NCI-H69 (cell line): Measurements from ENCODE around the gene ITPR1.

Source experiments
- DNase-seq: peaks from one replicate; lab custom pipeline; 2025; lab: John Stamatoyannopoulos, UW

ITPR1 gene

DNA sequence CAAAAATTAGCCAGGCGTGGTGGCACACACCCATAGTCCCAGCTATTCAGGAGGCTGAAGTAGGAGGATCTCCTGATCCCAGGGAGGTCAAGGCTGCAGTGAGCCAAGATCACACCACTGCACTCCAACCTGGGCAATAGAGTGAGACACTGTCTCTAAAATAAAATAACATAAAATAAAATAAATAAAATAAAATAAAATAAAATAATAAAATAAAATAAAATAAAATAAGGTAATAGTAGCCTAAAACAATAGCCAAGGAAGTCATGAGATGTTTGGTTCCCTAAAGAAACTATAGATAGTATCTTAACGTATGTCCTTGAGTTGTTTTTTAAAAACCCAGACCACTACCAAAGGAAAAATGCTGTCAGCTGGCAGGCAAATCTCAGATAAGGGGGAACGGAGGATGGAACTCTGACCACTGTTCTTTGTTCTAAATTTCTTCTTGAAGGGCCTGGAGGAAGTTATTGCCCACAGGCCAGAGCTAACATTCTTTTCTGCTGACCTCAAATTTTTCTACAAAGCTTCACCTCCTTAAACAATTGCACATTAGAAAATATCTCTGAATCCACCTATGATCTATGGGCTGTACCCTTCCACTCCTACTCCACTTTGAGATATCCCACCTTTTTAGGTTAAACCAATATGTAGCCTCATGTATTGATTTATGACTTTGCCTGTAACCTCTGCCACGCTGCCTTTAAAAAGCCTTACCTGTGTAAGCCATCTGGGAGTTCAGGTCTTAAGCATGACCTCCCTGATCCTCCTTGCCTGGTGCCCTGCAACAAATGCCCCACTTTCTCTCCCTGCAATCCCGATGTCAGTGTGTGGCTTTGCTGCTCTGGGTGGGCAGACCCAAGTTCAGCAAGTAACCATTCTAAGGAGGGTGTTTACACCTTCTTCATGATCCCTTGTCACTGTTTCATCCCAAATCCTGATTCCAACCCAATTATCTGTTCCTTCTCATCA, 359.9 kb downstream of the ITPR1 start:
- no peak for DNase-seq

DNA sequence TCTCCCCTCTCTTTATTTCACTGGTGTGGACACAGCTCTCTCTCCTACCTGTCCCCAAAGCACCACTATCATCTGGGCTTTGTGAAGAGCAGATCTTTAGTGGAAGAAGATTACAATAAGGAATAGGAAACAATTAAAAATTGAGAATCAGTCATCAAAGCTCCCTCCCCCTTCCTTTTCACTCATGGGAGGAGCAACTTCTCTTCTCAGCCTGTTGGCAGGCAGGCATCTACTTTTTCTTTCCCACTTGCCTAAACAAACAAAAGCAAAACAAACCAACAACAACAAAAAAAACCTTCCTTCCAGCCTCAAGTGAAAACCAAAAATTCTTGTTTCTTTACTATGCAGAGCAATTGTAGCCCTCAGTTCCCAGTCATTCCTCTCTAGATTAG, 360.6 kb downstream of the ITPR1 start:
- DNase-seq, result no peak

DNA sequence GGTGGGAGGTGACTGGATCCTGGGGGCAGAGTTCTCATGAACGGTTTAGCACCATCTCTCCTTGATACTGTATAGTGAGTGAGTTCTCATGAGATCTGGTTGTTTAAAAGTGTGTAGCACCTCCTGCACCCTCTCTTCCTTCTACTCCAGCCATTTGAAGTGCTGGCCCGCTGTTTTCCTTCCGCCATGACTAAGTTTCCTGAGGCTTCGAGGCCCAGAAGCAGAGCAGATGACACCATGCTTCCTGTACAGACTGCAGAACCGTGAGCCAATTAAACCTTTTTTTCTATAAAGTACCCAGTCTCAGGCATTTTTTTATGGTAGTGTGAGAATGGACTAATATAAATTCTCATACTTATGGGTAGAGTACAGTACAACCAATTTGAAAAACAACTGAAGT, 362.5 kb downstream of the ITPR1 start:
- DNase-seq, result no peak

DNA sequence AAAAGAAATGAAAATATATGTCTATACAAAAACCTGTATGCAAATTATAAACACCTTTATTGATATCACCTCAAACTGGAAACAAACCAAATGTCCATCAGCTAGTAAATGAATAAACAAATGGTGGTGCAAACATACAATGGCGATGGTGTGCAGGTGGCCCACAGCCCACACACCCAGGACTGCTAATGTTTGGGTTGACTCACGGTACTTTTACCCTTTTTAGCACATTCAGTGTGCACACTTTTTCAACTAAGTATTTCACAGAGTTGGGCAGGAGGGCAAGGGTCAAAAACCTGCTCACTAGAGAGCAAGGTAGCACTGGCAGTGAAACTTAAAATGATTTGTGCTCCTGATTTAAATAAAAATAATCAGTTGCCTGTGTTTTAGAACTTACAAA, 363.0 kb downstream of the ITPR1 start:
- no peak for DNase-seq

DNA sequence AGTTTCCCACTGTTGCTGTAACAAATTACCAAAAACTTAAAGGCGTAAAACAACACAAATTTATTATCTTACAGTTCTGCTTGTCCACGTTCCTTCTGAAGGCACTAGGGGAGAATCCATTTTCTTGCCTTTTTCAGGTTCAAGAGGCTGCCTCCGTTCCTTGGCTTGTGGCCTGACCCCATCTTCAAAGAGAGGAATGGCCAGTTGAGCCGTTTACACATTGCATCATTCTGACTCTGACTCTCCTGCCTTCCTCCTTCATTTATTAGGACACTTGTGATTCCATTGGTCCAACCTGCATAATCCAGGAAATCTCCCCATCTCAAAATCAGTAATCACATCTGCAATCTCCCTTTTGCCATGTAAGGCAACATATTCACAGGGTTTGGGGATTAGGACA, 363.4 kb downstream of the ITPR1 start:
- no peak for DNase-seq

DNA sequence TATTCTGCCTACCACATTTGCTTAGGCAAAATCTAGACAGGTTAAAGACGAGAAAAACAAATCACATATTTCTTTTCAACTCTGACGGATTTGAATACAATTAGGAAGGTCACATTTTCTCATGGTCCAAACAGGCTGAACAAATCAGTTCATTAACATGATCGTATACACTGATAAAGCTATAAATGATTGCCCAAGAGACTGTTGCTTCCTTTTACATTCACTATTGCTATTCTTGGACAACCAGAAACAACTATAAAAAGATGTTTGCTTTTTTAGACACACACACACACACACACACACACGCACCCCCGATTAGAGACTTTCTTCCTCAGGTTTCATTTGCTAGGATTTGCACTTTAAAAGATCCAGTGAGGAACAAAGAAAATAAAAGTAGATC, 363.8 kb downstream of the ITPR1 start:
- DNase-seq, result no peak

DNA sequence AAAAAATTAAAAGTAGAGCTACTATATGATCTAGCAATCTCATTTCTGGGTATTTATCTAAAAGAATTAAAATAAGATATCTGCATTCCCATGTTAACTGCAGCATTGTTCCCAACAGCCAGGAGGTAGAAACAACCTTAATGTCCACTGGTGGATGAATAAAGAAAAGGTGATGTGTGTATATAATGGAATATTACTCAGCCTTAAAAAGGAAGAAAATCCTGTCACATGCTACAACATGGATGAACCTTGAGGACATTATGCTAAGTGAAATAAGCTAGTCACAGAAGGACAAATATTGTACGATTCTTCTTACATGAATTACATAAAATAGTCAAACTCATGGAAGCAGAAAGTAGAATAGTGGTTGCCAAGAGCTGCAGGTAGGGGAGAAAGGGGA, 366.6 kb downstream of the ITPR1 start:
- DNase-seq, result no peak

DNA sequence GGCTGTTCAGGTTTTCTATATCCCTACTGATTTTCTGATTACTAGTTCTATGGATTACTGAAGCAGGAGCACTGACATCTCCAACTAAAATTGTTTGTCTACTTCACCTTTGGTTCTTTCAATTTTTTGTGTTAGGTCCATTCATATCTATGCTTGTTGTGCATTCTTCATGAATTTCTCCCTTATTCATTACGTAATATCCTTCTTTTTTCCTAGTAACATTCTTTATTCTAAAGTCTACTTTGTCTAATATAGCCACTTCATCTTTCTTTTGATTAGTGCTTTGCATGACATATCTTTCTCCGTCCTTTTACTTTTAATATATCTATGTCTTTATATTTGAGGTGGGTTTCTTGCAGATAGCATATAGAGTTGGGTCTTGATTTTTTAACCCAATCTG, 369.8 kb downstream of the ITPR1 start:
- DNase-seq, result no peak

DNA sequence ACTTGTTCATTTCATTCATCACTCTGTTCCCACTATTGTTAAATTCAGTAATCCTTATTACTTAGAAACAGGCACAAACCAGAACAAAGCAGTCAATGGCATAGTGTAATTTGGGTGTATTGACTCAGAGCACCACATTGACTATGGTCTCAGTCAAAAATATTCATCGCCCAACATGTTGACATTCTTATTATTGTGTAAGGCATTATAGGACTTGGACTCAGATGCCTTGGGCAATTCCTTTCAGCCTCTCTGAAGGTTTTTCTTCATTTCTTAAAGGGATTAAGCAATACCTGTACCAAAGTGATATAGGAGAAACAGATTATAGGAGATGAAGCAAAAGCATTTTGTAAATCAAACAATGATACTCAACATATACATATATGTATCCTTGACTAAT, 371.4 kb downstream of the ITPR1 start:
- no peak for DNase-seq

DNA sequence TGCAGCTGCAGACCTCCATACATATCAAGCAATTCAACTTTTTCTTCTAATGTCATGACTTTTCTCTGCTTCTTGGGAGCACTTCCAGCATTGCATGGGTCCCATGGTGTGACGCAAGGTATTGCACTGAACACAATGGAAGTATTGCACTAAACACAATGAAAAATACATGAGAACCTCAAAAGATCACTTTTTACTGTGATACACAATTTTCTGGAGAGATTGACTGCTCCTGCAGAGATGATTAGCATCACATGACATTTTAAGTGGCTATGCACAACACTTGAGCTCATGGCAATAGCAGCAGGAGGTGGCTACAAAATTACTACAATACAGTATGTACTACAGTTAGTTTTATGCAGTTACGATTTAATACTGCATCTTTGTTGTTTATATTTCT, 372.6 kb downstream of the ITPR1 start:
- peak; percentile 83 for DNase-seq

DNA sequence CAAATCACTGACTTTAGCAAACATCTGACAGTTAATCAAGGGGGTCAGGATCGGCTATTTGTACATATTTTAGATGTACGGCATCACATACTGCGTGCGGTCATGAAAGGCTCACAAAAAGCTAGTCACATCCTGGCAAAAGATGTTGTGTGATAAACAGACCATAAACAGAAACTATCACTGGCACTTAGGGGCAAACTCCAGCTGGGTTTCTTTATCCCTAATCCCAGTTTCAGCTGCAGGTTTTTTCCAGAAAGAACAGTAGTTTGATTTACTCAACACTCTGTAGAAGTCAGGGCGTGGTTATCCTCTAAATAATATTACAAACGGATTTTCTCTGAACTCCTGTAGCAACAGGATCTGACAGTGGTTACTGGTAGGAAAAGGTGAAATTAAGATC, 373.7 kb downstream of the ITPR1 start:
- DNase-seq, result peak; percentile 74

DNA sequence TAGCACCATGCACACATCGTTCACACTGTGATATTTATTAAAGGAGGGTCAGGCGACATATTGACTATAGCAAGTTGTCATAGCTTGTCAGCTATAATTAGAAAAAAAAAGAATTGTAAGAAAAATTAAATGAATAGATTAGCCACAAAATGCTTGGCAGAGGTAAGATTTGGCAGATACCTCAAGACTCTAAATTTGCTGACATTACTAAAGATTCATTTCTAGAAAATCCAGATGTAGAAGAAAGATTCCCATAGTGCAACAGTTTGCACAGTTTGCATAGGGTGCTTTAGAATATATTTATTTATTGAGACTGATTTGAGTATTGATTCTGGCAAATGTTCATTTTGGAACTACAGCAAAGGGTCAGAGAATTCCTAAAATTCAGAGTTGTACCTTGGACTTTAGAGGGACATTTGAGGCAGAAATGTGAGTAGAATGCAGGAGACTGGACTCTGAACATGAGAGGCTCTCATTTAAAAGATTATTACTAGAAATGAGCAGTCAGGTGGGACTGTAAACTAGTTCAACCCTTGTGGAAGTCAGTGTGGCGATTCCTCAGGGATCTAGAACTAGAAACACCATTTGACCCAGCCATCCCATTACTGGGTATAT, 384.1 kb downstream of the ITPR1 start:
- no peak for DNase-seq

DNA sequence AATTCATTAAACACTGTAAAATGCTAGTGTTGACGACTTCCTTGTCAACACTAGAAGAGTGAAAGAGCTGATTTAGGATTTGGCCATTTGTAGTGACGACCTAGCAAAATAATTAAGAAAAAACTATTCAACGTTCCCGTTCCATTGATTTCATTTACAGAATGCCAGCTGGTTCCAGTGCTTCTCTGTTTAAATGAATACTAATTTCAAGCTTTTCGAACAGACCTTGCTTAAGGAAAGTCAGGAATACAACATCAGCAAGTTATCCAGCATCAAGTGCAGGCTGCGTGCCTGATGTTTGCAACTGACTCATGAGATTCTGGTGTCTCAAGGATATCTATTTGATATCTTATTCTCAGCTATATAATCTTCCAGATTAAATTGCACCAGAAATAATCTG, 387.7 kb downstream of the ITPR1 start:
- no peak for DNase-seq

DNA sequence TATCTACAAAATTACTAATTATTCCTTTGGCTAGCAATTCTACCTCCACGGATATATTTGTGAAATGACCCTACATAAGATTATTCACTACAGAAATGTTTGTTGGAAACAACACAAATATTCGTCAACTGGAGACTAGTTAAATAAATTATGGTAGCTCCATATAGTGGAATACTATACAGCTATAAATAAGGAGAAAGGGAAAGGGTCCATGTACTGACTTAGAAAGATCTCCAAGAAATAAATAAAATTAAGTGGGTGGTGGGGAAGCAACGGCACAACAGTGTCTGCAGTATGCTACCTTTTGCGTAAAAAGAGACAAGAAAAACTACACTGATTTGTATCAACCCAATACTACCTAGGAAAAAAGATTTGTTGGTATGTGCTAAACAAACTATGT, 389.4 kb downstream of the ITPR1 start:
- DNase-seq, result no peak

DNA sequence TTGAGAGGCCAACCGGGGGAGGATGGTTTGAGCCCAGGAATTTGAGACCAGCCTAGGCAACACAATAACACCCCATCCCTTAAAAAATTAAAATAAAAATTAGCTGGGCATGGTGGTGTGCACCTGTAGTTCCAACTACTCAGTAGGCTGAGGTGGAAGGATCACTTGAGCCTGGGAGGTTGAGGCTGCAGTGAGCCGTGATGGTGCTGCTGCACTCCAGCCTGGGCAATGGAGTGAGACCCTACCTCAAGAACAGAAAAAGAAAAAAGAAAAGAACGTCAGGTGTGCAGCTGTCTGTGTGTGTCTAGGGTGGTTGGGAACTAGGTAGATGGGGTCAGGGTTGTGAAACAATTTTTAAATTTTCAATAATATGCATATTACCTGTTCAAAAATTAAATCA, 389.9 kb downstream of the ITPR1 start:
- no peak for DNase-seq

DNA sequence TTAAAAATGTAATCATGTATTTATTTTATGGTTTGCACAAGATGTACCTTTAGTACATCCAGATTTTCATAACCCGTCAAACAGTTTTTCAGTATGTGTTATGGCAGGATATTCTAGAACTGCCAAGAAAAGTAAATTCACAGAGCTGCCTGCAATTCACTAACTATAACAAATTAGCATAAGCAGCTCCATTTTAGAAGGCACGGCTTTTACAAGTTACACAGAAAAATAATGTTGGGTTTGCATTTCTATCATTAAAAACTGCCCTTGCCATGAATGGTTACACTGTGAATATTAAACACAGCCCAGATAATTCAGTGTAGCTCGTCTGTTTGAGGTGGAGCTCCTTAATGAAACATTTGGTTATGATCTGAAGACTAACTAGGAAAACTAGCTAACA, 391.7 kb downstream of the ITPR1 start:
- DNase-seq, result no peak

DNA sequence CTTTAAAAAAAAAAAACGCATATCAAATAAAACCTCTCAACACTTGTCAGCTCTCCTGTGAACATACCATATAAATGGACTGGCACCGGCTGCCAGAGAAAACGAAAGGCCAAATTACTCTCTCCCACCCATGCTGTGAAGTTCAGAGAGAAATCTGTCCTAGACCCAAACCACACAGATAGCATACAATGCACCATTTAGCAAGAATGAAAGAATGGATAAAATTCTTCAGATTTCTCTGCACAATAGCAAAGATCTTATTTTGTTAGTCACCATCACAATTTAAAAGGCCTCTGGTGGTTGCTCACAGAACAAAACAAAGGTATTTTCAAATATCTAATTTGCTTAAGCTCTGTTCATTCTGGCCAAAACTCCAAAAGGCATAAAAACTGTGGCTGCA, 392.2 kb downstream of the ITPR1 start:
- DNase-seq, result no peak

DNA sequence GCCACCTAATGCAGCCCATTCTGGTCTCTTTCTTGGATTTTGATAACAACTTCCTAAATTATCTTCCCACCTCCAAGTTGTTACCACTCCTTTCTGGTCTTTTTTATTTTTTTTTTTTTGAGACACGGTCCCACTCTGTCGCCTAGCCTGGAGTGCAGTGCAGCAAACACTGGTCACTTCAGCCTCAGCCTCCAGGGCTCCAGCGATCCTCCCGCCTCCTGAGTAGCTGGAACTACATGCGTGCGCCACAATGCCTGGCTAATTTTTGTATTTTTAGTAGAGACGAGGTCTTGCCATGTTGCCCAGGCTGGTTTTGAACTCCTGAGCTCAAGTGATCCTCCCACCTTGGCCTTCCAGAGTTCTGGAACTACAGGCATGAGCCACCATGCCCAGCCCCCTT, 393.3 kb downstream of the ITPR1 start:
- DNase-seq, result no peak

DNA sequence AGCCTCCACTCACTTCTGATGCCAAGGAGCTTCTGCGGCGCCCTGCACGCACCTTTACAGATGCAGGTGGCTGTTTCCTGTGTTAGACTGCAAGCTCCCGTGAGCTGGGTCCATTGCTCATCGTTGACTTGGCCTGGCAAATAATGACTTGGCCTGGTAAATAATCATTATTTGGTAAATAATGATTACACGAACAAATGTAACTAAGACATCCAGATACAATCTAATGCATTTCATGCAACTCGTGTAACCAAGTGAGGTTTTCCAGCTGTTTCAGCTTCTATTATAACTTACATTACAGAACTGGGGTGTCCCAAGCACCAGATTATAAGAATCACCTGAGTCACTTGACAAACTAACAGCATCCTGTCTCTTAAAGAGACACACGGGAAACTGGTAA, 394.0 kb downstream of the ITPR1 start:
- DNase-seq, result no peak

DNA sequence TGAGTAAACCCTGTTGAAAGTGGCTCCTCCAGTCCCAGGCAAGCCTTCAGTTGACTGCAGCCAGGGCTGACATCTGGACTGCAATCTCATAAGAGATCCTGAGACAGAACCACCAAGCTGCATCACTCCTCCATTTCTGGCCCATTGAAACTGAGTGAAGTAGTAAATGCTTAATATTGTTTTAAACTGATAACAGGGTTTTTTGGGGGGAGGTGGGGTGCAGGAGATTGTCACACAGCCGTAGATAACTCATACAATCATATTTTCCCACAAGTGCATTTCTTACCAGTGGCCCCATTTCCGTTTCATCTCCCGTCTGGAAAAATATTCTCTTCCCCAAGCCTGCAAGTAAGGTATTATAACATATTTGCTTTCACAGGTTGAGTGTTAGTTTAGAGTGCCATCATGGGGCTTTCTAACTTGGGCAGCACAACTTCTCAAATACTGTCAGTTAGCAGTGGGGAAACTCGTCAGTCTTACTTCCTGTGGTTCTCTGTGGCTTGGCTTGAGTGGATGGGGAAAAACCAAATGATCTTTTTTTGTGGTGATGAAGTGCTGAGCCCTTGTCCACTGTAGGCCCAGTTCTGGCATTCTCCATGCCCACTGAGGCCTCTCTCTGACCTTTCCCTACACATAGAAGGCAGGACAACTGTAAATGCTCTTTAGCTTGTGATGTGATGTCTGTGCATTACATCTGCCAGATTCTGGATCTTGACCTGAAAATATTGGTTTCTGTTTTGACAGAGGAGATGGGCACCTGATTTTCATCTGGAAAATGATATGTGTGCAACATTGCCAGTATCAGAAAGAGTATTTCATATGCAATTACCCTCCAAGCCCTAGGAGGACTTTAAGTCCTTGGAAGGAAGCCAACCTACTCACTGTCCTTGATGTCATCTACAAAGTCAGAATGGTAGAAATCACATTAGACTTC, 396.0 kb downstream of the ITPR1 start:
- peak; percentile 4 for DNase-seq

DNA sequence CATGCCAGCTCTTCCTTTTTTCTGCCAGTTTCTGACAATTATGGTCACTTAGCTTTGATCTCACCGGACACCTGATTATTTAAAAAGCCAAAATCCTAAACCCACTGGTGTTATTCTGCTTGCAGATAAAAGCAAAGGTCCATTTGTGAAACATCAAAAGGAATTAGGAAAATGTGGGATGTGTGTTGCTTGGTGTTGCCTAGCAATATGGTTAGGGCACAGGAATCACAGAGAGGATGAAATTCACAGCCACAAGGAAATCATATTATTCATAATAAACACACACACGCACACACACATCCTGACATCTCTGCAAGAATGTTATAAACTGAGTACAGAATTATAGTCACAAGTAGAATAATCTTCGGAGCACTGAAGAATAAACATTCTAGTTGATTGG, 396.7 kb downstream of the ITPR1 start:
- no peak for DNase-seq

DNA sequence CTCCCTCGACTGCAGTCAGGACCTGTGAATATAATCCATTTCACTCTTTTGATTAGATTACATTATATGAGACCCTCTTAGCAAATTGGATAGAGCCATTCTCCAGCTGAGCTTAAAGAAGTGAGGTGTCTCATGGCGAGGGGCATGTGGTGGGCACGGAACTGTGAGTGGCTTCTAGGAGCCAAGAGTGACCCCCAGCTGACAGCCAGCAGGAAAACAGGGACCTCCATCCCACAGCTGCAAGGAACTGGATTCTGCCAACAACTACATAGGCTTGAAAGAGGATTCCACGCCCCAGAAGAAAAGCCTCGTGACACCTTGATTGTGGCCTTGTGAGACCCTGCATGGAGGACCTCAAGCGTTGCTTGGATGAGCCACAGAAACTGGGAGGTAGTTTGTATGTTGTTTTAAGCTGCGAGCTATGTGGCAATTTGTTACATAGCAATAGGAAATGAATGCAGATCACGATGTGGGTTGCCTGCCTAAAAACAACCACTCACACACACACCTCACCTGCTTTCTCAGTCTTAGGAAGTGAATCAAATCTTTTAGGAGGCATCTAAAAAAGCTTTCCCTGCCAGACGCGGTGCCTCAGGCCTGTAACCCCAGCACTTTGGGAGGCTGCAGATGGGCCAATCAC, 401.9 kb downstream of the ITPR1 start:
- no peak for DNase-seq
